H9 (cell line): ENCODE results near the gene MYO15A. TPM values are rescaled to one million over a fixed set of nuclear protein-coding genes. Genes with fewer than 3 reads are reported as not detected.

Experiments
- DNase-seq: peaks from one replicate; pipeline ENCODE4 v3.0.0-alpha.2; 2017
- H2AFZ ChIP-seq: one replicate; pipeline ENCODE4 v1.6.1; 2013; ENCODE audit warnings: mild to moderate bottlenecking, low read length, control low read depth, moderate library complexity
- H2AK5ac ChIP-seq: 2 replicates; pipeline ENCODE4 v1.6.1; 2013; ENCODE audit warnings: low read length, control low read depth, mixed read lengths; ENCODE audit not compliant: insufficient read length
- H2BK120ac ChIP-seq: one replicate; pipeline ENCODE4 v1.6.1; 2013; ENCODE audit warnings: low read depth, mild to moderate bottlenecking, low read length, control low read depth, inconsistent platforms; ENCODE audit not compliant: poor library complexity, severe bottlenecking
- H2BK12ac ChIP-seq: 2 replicates; pipeline ENCODE4 v1.6.1; 2013; ENCODE audit warnings: low read length, control low read depth, mixed read lengths, low read depth; ENCODE audit not compliant: insufficient read length
- H2BK15ac ChIP-seq: 2 replicates; pipeline ENCODE4 v1.6.1; 2013; ENCODE audit warnings: low read depth, low read length, control low read depth
- H2BK20ac ChIP-seq: one replicate; pipeline ENCODE4 v1.6.1; 2013; ENCODE audit warnings: low read depth, mild to moderate bottlenecking, low read length, control low read depth, inconsistent platforms; ENCODE audit not compliant: poor library complexity, severe bottlenecking
- H2BK5ac ChIP-seq: 2 replicates; pipeline ENCODE4 v1.6.1; 2013; ENCODE audit warnings: low read length, control low read depth, mixed read lengths; ENCODE audit not compliant: insufficient read length
- H3K14ac ChIP-seq: 2 replicates; pipeline ENCODE4 v1.6.1; 2013; ENCODE audit warnings: low read length, control low read depth; ENCODE audit not compliant: insufficient read depth
- H3K18ac ChIP-seq: 2 replicates; pipeline ENCODE4 v1.6.1; 2013; ENCODE audit warnings: low read depth, mild to moderate bottlenecking, mixed read lengths, low read length, control low read depth; ENCODE audit not compliant: insufficient read length
- H3K23ac ChIP-seq: 2 replicates; pipeline ENCODE4 v1.6.1; 2013; ENCODE audit warnings: low read length, control low read depth, mixed read lengths, low read depth; ENCODE audit not compliant: insufficient read length
- H3K23me2 ChIP-seq: 2 replicates; pipeline ENCODE4 v1.6.1; 2013; ENCODE audit warnings: low read depth, mild to moderate bottlenecking, mixed read lengths, low read length, control low read depth; ENCODE audit not compliant: insufficient read length, poor library complexity, severe bottlenecking
- H3K27ac ChIP-seq: 2 replicates; pipeline ENCODE4 v1.5.1; 2013; ENCODE audit warnings: low read length, control low read depth, mixed read lengths, low read depth; ENCODE audit not compliant: insufficient read length
- H3K27me3 ChIP-seq: 2 replicates; pipeline ENCODE4 v1.6.1; 2013; ENCODE audit warnings: low read length, control low read depth, inconsistent platforms; ENCODE audit not compliant: insufficient read depth
- H3K4ac ChIP-seq: 2 replicates; pipeline ENCODE4 v1.6.1; 2013; ENCODE audit warnings: low read depth, mild to moderate bottlenecking, control low read depth, inconsistent platforms, low read length, moderate library complexity
- H3K4me1 ChIP-seq: 2 replicates; pipeline ENCODE4 v1.6.1; 2013; ENCODE audit warnings: low read length, control low read depth, inconsistent platforms; ENCODE audit not compliant: insufficient read depth
- H3K4me2 ChIP-seq: 2 replicates; pipeline ENCODE4 v1.6.1; 2013; ENCODE audit warnings: low read length, control low read depth, mixed read lengths; ENCODE audit not compliant: insufficient read length, insufficient read depth
- H3K56ac ChIP-seq: 2 replicates; pipeline ENCODE4 v1.6.1; 2013; ENCODE audit warnings: low read depth, mild to moderate bottlenecking, mixed read lengths, low read length, control low read depth; ENCODE audit not compliant: insufficient read length
- H3K79me1 ChIP-seq: 2 replicates; pipeline ENCODE4 v1.6.1; 2013; ENCODE audit warnings: low read depth, mild to moderate bottlenecking, moderate library complexity, low read length, control low read depth, inconsistent platforms; ENCODE audit not compliant: insufficient read depth, poor library complexity, severe bottlenecking
- H3K79me2 ChIP-seq: 2 replicates; pipeline ENCODE4 v1.6.1; 2013; ENCODE audit warnings: low read length, control low read depth, inconsistent platforms; ENCODE audit not compliant: insufficient read depth
- H3K9ac ChIP-seq: 2 replicates; pipeline ENCODE4 v1.6.1; 2013; ENCODE audit warnings: low read length, control low read depth, mixed read lengths; ENCODE audit not compliant: insufficient read length; ENCODE audit errors: extremely low read depth
- H3K9me3 ChIP-seq: one replicate; pipeline ENCODE4 v1.6.1; 2013; ENCODE audit warnings: low read depth, low read length, inconsistent platforms; ENCODE audit not compliant: control insufficient read depth
- H3T11ph ChIP-seq: one replicate; pipeline ENCODE4 v1.6.1; 2013; ENCODE audit warnings: mild to moderate bottlenecking, low read length, control low read depth, inconsistent platforms
- H4K20me1 ChIP-seq: one replicate; pipeline ENCODE4 v1.6.1; 2013; ENCODE audit not compliant: control insufficient read depth, insufficient read length, insufficient read depth
- H4K5ac ChIP-seq: 2 replicates; pipeline ENCODE4 v1.6.1; 2013; ENCODE audit warnings: low read depth, mild to moderate bottlenecking, mixed read lengths, low read length, control low read depth; ENCODE audit not compliant: insufficient read length
- H4K8ac ChIP-seq: replicated peaks from 2 replicates; pipeline ENCODE4 v1.6.1; 2013; ENCODE audit warnings: low read length, control low read depth, mixed read lengths, low read depth; ENCODE audit not compliant: insufficient read length
- H4K91ac ChIP-seq: 2 replicates; pipeline ENCODE4 v1.6.1; 2013; ENCODE audit warnings: low read depth, mild to moderate bottlenecking, moderate library complexity, mixed read lengths, low read length, control low read depth; ENCODE audit not compliant: insufficient read length
- H3K27ac Mint-ChIP-seq, 3 experiments: 2 replicates in 2 of 3; 3 replicates in 1 of 3; pipeline ENCODE4 v1.8.0; 2020 to 2021; ENCODE audit warnings: mixed read lengths in 3 of 3, mild to moderate bottlenecking in 1 of 3, moderate library complexity in 1 of 3
- H3K27me3 Mint-ChIP-seq: 2 replicates; pipeline ENCODE4 v1.8.0; 2021; ENCODE audit warnings: low read depth, mild to moderate bottlenecking, moderate library complexity, mixed read lengths
- H3K36me3 Mint-ChIP-seq, 3 experiments: 2 replicates in 2 of 3; 3 replicates in 1 of 3; pipeline ENCODE4 v1.8.0; 2020 to 2021; ENCODE audit warnings: low read depth in 3 of 3, mixed read lengths in 3 of 3; ENCODE audit not compliant: insufficient read depth in 1 of 3
- H3K4me1 Mint-ChIP-seq, 2 experiments: 2 replicates each; pipeline ENCODE4 v1.8.0; 2020; ENCODE audit warnings: mixed read lengths in 2 of 2
- H3K4me3 Mint-ChIP-seq, 2 experiments: 2 replicates in 1 of 2; 3 replicates in 1 of 2; pipeline ENCODE4 v1.8.0; 2020 to 2021; ENCODE audit warnings: mild to moderate bottlenecking in 2 of 2, mixed read lengths in 2 of 2, moderate library complexity in 1 of 2
- H3K9me3 Mint-ChIP-seq, 2 experiments: 2 replicates in 1 of 2; 3 replicates in 1 of 2; pipeline ENCODE4 v1.8.0; 2020; ENCODE audit warnings: mild to moderate bottlenecking in 2 of 2, mixed read lengths in 2 of 2, moderate library complexity in 1 of 2
- CTCF ChIP-seq: fragments of 200-600 bp; sonication (generic); conservative IDR thresholded peaks from 3 replicates; pipeline ENCODE4 v1.8.0; 2021; ENCODE audit warnings: antibody characterized with exemption, mild to moderate bottlenecking
- WGBS: extraction: QIAGEN DNeasy Blood & Tissue Kit; methylation state at CpG from one replicate; pipeline ENCODE4 v1.1.7; 2013; ENCODE audit warnings: missing lambda C conversion rate, low lambda C conversion rate, mixed read lengths; ENCODE audit not compliant: insufficient read length; ENCODE audit errors: extremely low coverage; 5-methylcytosine and 5-hydroxymethylcytosine counted together
- total RNA-seq: library from RNA; stranded (reverse); gene quantifications from 2 replicates; pipeline ENCODE4 v1.2.1, GENCODE V29; 2021

Gene MYO15A
- total RNA-seq, 1 experiment from 2014 or later: 2.5 TPM

GRCh38 chr17:18163547-18163946 is 55.0 kb downstream of the MYO15A start:
- Histone ChIP-seq H4K5ac (no peak overlapping the region), H2AFZ (no peak overlapping the region), H3K79me2 (no peaks in the 10 kb centered on the region), H2BK5ac (no peak overlapping the region), H3K4ac (no peak overlapping the region), H2BK15ac (no peak overlapping the region), H2BK120ac (no peak overlapping the region), H4K8ac (no peak overlapping the region), H2BK20ac (no peak overlapping the region), H3K79me1 (no peaks in the 10 kb centered on the region), H3T11ph (no peak overlapping the region), H3K14ac (no peak overlapping the region), H2AK5ac (no peak overlapping the region), H3K23me2 (no peaks in the 10 kb centered on the region), H3K27me3 (no peaks in the 10 kb centered on the region), H4K91ac (no peak overlapping the region), H3K27ac (no peak overlapping the region), H3K4me1 (no peaks in the 10 kb centered on the region), H3K9me3 (no peaks in the 10 kb centered on the region), H3K23ac (no peak overlapping the region), H4K20me1 (no peaks in the 10 kb centered on the region), H3K4me2 (no peak overlapping the region), H3K9ac (no peak overlapping the region), H2BK12ac (no peak overlapping the region), H3K56ac (no peak overlapping the region), H3K18ac (no peak overlapping the region)
- Mint-ChIP-seq H3K27ac (no peak overlapping the region), H3K36me3 (no peaks in the 10 kb centered on the region), H3K9me3 (no peaks in the 10 kb centered on the region), H3K27me3 (peaks cover 6% of the 10 kb centered on the region), H3K4me1 (peaks cover 3 to 6% of the 10 kb centered on the region in 2 experiments; a peak in 2 of 4 replicates), H3K4me3 (no peak overlapping the region)
- no peak for DNase-seq
- no peak for TF ChIP-seq CTCF
- no CpG with 5 or more reads among the region's 7 CpGs for WGBS
